ENCODE data around the gene HPSE. TPM values are rescaled to one million over a fixed set of nuclear protein-coding genes. Genes with fewer than 3 reads are reported as not detected.

Gene HPSE
- 0.92 to 1.5 TPM (median 1.3 TPM) in 5 replicates for total RNA-seq (2022; extraction: Qiagen RNA extraction; ENCODE audit: low read depth)

DNA sequence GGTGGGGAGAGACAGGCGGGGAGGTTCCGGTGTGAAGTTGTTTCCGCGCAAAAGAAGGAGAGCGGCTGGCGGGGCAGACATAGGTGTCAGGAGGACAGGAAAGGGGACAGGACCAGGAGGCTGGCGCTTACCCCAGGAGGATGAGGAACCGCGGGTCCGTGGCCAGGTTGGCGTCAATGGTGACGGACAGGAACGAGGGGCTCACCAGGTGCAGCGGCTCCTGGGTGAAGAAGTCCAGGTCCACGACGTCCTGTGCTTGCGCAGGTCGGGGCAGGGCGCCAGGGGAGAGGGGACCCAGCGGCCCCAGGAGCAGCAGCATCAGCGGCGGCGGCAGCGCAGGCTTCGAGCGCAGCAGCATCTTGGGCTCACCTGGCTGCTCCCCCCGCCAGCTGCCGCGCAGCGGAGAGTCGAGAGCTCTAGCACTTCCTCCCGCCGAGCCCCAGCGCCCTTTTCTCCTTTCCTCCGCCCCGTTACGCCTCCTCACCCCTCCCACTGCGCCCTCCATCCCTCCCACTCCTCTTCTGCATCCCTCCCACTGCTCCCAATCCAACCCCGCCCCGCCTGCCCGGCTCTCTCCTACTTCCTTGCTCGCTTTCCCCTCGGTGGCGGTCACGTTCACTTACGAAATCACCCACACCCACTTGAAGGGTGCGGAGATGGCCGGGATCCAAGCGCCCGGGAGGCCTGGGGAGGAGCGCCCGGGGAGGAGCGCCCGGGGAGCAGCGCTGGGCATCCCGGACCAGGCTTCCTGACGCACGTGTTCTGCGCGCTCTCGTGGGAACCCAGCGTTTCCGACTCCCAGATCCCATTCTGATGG lies at the start of gene HPSE:
Gene HPSE, minus strand, starts transcription at position 424 of the 817 bp plus-strand sequence. Its CDS starts 66 bp downstream, at position 358.

DNA sequence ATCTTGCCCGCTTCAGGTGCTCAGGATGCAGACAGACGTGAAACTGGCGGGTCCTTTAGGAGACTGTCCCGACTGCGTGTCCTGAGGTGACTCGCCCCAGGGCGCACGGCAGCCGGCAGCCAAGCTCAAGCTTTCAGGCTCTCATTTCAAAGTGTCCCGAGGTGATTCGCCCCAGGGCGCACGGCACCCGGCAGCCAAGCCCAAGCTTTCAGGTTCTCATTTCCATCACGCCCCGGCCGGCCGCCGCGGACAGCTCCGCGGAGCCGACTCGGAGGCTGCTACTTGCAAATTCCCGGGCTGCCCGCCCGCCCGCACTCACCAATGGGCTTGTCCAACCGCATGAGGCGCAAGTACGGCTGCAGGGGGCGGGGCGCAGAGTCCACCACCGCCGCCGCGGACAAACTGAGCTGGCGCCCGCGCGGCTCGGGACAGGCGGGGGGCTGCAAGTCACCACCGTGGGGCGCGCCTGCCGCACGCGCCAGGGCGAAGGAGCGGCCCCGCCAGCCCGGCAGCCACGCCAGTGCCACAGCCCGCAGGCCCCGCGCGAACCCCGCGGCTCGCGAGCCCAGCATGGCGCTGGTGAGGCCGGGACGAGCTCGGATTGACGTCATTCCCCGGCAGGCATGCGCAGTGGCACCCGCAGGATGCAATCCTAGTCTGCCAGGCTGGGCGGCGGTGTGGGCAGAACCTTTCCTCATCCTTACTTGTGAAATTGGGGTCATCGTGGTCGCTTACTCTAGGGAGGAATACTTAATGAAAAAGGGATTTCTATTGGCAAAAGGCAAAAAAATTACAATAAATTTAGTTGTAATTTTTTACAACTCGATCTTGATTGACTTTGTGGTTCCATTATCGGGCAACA lies 50.2 kb downstream of the HPSE start, which contains the start of gene COQ2:
Gene COQ2, minus strand, starts transcription at position 606 of the 862 bp plus-strand sequence. Its CDS starts 34 bp downstream, at position 572.

Other genes with a start within 250 kb of the HPSE start
- 0.80 to 1.5 TPM (median 1.3 TPM) in 5 replicates for gene PLAC8, start 220.1 kb downstream of the HPSE start, total RNA-seq (2022; extraction: Qiagen RNA extraction; ENCODE audit: low read depth)
- gene COQ2, start 50.0 kb downstream of the HPSE start, total RNA-seq (2022; extraction: Qiagen RNA extraction; ENCODE audit: low read depth) = 17.5 to 21.8 TPM (median 20.6 TPM) in 5 replicates
- 4.2 to 6.0 TPM (median 4.7 TPM) in 5 replicates for gene HELQ, start 121.0 kb upstream of the HPSE start, total RNA-seq (2022; extraction: Qiagen RNA extraction; ENCODE audit: low read depth)
- gene MRPS18C, start 121.2 kb upstream of the HPSE start, total RNA-seq (2022; extraction: Qiagen RNA extraction; ENCODE audit: low read depth) = 40.4 to 71.4 TPM (median 41.3 TPM) in 5 replicates
- 5.1 to 9.3 TPM (median 7.4 TPM) in 5 replicates for gene ABRAXAS1, start 150.3 kb upstream of the HPSE start, total RNA-seq (2022; extraction: Qiagen RNA extraction; ENCODE audit: low read depth)
- gene GPAT3, start 201.3 kb upstream of the HPSE start, total RNA-seq (2022; extraction: Qiagen RNA extraction; ENCODE audit: low read depth) = 46.2 to 51.7 TPM (median 50.8 TPM) in 5 replicates

All from A549 treated with DMSO at 1 μM for 4 hours (cell line).